ENCODE data around the gene CPNE9. TPM values are rescaled to one million over a fixed set of nuclear protein-coding genes. Genes with fewer than 3 reads are reported as not detected.

Gene CPNE9
- total RNA-seq, 1 donor, result not detected

DNA sequence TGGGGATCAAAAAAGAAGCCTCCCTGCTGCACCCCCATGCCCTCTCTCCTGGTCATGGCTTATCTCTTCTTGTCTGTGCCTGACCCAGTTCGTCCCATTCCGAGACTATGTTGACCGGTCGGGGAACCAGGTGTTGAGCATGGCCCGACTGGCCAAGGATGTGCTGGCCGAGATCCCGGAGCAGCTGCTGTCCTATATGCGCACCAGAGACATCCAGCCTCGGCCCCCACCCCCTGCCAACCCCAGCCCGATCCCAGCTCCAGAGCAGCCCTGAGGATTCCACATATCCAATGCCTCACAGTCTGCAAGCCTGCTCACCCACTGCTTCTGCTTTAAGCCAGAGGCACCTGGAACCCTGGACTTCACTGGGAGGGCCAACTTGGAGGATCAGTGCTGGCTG, 25.8 kb downstream of the CPNE9 start:
- no peak for DNase-seq (ENCODE audit: low read depth)
- no peak overlapping the region for H3K4me3 ChIP-seq (ENCODE audit: low read depth, low read length)
- TF ChIP-seq, protein P1, sequence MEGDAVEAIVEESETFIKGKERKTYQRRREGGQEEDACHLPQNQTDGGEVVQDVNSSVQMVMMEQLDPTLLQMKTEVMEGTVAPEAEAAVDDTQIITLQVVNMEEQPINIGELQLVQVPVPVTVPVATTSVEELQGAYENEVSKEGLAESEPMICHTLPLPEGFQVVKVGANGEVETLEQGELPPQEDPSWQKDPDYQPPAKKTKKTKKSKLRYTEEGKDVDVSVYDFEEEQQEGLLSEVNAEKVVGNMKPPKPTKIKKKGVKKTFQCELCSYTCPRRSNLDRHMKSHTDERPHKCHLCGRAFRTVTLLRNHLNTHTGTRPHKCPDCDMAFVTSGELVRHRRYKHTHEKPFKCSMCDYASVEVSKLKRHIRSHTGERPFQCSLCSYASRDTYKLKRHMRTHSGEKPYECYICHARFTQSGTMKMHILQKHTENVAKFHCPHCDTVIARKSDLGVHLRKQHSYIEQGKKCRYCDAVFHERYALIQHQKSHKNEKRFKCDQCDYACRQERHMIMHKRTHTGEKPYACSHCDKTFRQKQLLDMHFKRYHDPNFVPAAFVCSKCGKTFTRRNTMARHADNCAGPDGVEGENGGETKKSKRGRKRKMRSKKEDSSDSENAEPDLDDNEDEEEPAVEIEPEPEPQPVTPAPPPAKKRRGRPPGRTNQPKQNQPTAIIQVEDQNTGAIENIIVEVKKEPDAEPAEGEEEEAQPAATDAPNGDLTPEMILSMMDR (IDR thresholded peaks at IDR 0.05; ENCODE audit: insufficient read depth, low read depth, low read length), result no peak

DNA sequence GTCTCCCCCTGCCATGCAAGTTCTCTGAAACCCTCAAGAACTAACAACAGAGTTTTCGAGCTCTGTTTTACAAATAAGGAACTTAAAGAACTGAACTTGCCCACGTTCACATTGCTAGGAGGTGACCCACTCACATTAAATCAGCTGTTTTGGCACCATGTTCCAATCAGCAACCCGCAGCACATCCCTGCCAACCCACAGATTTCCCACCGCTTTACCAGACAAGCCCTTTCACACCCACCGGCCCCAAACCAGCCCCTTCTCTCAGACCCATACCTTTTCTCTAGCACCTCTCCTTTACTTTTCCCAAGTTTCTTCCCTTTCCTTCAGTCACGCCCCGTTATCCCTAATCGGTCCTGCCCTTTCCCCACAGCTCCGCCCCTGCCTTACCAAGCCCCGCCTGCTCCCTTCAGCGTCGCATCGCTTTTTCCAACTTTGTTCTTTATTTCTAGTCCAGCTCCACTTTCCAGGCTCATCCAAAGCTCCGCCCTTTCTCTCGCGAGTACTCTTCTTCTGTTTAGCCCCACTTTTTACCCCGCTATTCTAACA, 27.1 kb downstream of the CPNE9 start:
- DNase-seq (ENCODE audit: low read depth), result no peak
- H3K4me3 ChIP-seq (ENCODE audit: low read depth, low read length), result peak overlapping the region; percentile 71
- TF ChIP-seq, protein P1 (IDR thresholded peaks at IDR 0.05; ENCODE audit: insufficient read depth, low read depth, low read length), result no peak

- TF ChIP-seq, protein P1 (IDR thresholded peaks at IDR 0.05; ENCODE audit: insufficient read depth, low read depth, low read length), result no peak
- DNase-seq (ENCODE audit: low read depth), result peak; percentile 100
- H3K4me3 ChIP-seq (ENCODE audit: low read depth, low read length), result peak within 1 kb of the TSS; percentile 85
Measured at GRCh38 chr3:9731206-9732079, 27.8 kb downstream of the CPNE9 start, which contains the start of gene BRPF1. Gene BRPF1, plus strand, starts transcription at chr3:9731735. Its CDS starts 2,406 bp downstream, at chr3:9734141.

DNA sequence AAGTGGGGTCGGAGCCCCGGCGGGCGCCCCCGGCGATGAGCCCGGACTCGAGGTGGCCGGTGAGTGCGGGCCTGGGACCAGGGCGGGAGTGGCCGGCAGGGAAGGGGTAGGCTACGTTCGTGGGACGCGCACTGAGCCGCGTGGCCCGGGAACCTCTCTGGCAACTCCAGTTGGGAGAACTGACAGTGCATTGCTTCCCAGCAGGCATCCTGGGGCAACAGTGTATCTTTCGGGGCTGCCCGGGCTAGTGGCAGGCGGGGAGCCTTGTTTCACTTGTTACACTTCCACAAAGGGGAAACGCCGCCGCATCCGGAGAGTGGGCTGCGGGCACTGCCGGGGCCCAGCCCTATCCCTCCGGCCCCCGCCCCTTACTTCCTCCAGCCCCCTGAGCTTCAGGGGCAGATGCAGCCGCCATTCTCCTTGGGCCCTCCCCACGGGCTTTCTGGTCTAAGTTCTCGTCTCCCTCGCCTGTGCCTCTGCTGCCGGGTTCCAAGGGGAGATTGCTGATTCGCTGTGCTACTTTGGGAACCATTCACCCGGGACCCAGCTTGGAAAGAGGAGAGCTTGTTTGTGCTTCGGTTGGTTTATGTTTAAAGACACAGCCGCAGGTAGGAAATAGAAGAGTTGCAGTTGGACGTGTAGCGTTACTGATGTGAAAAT, 28.6 kb downstream of the CPNE9 start:
- H3K4me3 ChIP-seq (ENCODE audit: low read depth, low read length), result peak overlapping the region; percentile 85
- no peak for DNase-seq (ENCODE audit: low read depth)
- TF ChIP-seq, protein P1 (IDR thresholded peaks at IDR 0.05; ENCODE audit: insufficient read depth, low read depth, low read length), result no peak

- DNase-seq (ENCODE audit: low read depth), result no peak
- TF ChIP-seq, protein P1 (IDR thresholded peaks at IDR 0.05; ENCODE audit: insufficient read depth, low read depth, low read length), result no peak
Measured at GRCh38 chr3:9732740-9733115, 29.1 kb downstream of the CPNE9 start.

GRCh38 chr3:9736831-9737230, 33.2 kb downstream of the CPNE9 start:
- no peak for DNase-seq (ENCODE audit: low read depth)
- TF ChIP-seq, protein P1 (IDR thresholded peaks at IDR 0.05; ENCODE audit: insufficient read depth, low read depth, low read length), result no peak
- no peak overlapping the region for H3K4me3 ChIP-seq (ENCODE audit: low read depth, low read length)

More at GRCh38 chr3:9732740-9733115, 29.1 kb downstream of the CPNE9 start:
- peak overlapping the region; percentile 85 for H3K4me3 ChIP-seq (ENCODE audit: low read depth, low read length)
